ENCODE data around the gene DNAH8. TPM values are rescaled to one million over a fixed set of nuclear protein-coding genes. Genes with fewer than 3 reads are reported as not detected.

Gene DNAH8
- total RNA-seq, 1 donor from 2014 or later = not detected

DNA sequence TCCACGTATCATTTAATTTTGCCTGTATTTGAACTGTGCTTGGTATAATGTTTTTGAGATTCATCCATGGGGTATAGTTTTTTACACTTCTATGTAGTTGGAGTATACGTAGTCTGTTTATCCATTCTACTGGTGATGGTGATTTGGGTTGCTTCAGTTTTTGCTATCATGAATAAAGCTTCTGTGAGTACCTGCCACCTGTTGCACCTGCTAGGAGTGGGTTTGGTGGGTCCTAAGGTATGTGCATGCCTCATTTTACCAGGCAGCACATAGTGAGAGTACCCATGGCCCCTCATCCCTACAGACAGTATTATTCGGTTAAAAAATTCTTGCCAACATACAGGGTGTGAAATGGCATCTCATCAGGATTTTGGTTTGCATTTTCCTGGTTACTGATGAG, 92.9 kb downstream of the DNAH8 start:
- H3K4me3 ChIP-seq (ENCODE audit: low read depth, low read length) = no peak overlapping the region
- DNase-seq (ENCODE audit: low read depth) = no peak
- TF ChIP-seq, protein P1, sequence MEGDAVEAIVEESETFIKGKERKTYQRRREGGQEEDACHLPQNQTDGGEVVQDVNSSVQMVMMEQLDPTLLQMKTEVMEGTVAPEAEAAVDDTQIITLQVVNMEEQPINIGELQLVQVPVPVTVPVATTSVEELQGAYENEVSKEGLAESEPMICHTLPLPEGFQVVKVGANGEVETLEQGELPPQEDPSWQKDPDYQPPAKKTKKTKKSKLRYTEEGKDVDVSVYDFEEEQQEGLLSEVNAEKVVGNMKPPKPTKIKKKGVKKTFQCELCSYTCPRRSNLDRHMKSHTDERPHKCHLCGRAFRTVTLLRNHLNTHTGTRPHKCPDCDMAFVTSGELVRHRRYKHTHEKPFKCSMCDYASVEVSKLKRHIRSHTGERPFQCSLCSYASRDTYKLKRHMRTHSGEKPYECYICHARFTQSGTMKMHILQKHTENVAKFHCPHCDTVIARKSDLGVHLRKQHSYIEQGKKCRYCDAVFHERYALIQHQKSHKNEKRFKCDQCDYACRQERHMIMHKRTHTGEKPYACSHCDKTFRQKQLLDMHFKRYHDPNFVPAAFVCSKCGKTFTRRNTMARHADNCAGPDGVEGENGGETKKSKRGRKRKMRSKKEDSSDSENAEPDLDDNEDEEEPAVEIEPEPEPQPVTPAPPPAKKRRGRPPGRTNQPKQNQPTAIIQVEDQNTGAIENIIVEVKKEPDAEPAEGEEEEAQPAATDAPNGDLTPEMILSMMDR (conservative IDR thresholded peaks at IDR 0.05; ENCODE audit: low read depth, low read length) = no peak

DNA sequence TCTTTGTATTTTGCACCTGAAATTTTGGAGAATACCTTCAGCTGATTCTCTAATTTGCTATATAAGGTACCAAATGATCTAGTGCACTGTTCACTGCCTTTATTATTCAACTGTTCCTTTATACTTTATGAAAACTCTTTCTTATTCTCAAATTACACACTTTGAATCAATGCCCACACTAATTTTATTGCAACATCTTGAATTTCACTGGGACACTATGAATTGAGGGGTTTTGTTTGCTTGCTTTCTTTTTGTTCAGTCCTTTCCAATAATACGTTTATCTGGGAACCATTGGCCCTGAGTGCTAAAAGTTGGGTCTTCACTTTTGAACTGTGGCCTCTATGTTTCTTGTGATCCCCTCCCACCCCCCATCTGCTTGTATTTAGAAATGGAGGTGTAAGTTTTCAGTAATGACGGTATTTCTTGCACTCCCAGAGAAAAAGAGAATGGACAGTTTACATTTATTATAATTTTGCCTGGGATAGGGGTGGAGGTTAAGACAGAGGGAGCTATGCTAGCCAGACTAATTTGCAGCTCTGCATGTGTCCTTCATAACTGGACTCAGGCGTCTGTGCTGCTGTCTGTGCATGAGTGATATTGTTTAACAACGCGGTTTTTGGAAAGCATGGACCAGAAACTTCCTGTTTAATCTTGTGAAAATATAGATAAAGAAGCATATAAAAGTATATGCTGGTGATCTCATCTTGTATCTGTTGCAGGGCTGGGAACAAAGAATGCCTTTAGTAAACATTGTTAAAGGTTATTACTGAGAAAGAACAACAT, 98.1 kb downstream of the DNAH8 start:
- DNase-seq (ENCODE audit: low read depth) = no peak
- TF ChIP-seq, protein P1 (conservative IDR thresholded peaks at IDR 0.05; ENCODE audit: low read depth, low read length) = no peak
- H3K4me3 ChIP-seq (ENCODE audit: low read depth, low read length) = no peak overlapping the region

DNA sequence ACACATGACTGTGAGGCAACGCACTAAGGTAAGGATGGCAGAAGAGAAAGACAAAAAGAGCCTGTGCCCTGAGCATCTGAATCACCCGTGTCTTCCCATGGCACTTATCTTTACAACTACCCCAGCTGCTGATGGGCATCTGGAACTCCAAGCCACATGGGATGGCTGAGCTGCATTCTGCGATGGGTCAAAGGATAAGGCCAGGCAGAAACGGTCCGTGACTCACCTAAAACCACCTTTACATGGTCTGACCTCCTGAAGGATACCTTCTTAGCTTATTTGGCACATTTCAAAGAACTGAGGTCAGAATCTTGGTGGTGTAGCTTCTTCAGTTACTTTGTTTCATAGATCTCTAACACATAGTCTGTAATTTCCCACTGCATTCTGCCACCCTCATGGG, 99.7 kb downstream of the DNAH8 start:
- H3K4me3 ChIP-seq (ENCODE audit: low read depth, low read length) = no peak overlapping the region
- DNase-seq (ENCODE audit: low read depth) = no peak
- TF ChIP-seq, protein P1 (conservative IDR thresholded peaks at IDR 0.05; ENCODE audit: low read depth, low read length) = no peak

DNA sequence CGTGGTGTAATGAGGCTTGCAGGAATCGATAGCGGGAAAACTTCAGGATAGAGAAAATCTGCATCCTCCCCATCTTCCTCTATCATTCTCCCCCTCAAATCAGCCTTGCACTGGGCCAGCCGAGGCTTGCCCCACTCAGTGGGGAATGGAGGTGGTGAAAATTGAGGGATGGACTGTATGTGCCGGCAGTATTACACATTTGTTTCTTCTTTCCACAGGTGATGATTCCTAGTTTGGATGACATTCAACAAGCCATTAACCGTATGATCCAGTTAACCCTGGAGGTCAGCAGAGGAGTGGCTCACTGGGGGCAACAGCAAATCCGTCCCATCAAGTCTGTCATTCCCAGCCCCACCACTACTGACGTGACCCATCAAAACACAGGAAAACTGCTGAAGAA, 100.1 kb downstream of the DNAH8 start:
- H3K4me3 ChIP-seq (ENCODE audit: low read depth, low read length) = no peak overlapping the region
- no peak for DNase-seq (ENCODE audit: low read depth)
- TF ChIP-seq, protein P1 (conservative IDR thresholded peaks at IDR 0.05; ENCODE audit: low read depth, low read length) = no peak

DNA sequence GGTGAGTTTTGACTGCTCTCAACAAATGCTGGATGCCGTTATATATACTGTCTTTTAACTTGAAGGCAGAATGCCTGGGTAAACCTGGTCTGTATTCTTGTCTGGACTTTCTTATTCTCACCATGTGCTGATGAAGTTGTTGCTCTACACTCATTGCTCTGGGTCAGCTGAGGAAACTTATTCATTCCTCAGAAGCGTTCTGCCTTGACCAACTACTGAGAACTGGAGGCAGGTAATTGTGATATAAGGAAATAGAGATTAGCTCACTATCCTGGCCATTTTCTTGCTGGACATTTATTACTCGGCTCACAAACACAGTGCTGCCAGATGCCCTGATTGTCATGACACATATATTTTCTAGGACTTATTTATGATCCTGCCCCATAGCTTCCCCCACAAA, 103.6 kb downstream of the DNAH8 start:
- TF ChIP-seq, protein P1 (conservative IDR thresholded peaks at IDR 0.05; ENCODE audit: low read depth, low read length) = no peak
- DNase-seq (ENCODE audit: low read depth) = no peak
- H3K4me3 ChIP-seq (ENCODE audit: low read depth, low read length) = no peak overlapping the region

DNA sequence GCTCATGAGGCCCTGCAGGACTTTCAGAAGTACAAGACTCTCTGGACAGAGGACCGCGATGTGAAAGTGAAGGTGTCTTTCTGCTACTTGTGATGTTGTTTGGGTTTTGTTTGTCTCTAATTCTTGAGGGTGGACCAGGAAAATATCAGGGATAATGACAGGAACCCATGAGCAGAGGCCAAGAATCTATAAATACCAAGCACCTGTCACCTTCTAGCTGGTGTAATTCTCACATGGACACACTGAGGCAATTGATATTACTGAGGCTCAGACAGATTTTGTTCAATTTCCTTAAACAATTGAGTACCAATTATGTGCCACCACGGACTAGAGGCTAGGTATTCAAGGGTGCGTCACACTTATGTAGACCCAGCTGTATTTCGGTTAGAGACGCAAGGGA, 107.9 kb downstream of the DNAH8 start:
- TF ChIP-seq, protein P1 (conservative IDR thresholded peaks at IDR 0.05; ENCODE audit: low read depth, low read length) = no peak
- H3K4me3 ChIP-seq (ENCODE audit: low read depth, low read length) = no peak overlapping the region
- no peak for DNase-seq (ENCODE audit: low read depth)
